CD4-positive, alpha-beta memory T cell (primary cell): ENCODE measurements around the gene MBOAT2. TPM values are rescaled to one million over a fixed set of nuclear protein-coding genes. Genes with fewer than 3 reads are reported as not detected.

Experiments
- CTCF ChIA-PET: fragments of 350-600 bp; sonication (Branson Sonifier 250); formaldehyde crosslinking; loops from one replicate; lab custom pipeline; 2021; ENCODE audit warnings: inconsistent platforms; ENCODE audit not compliant: partially characterized antibody; lab: Charles Lee
- POLR2A ChIA-PET: fragments of 350-600 bp; sonication (Branson Sonifier 250); formaldehyde crosslinking; loops from one replicate; lab custom pipeline; 2021; ENCODE audit not compliant: partially characterized antibody; lab: Charles Lee
- DNase-seq, 5 donors: peaks; one replicate each; pipeline versions ENCODE4 v3.0.0 to v3.0.0-alpha.2; 2020 to 2022; ENCODE audit warnings: mixed read lengths in 1 of 5
- H3K27ac ChIP-seq: one replicate; pipeline ENCODE4 v1.7.0; 2013; ENCODE audit warnings: low read depth, low read length
- H3K27me3 ChIP-seq: 2 replicates; pipeline ENCODE4 v1.7.0; 2013; ENCODE audit warnings: mild to moderate bottlenecking, low read length, moderate library complexity; ENCODE audit not compliant: insufficient read depth
- H3K36me3 ChIP-seq: 2 replicates; pipeline ENCODE4 v1.7.0; 2013; ENCODE audit warnings: mild to moderate bottlenecking, low read length, moderate library complexity; ENCODE audit not compliant: insufficient read depth
- H3K4me1 ChIP-seq: 2 replicates; pipeline ENCODE4 v1.7.0; 2013; ENCODE audit warnings: mild to moderate bottlenecking, low read length, moderate library complexity; ENCODE audit not compliant: insufficient read depth
- H3K4me3 ChIP-seq, 2 donors: one replicate each; pipeline ENCODE4 v1.7.0; 2013; ENCODE audit warnings: low read length in 2 of 2, mild to moderate bottlenecking in 1 of 2
- H3K9me3 ChIP-seq, 2 donors: one replicate each; pipeline ENCODE4 v1.7.0; 2013; ENCODE audit warnings: low read length in 2 of 2, control low read depth in 1 of 2; ENCODE audit not compliant: control insufficient read depth in 1 of 2
- H3K27ac Mint-ChIP-seq, 7 donors: one replicate each; pipeline ENCODE4 v1.8.0; 2020 to 2021; ENCODE audit warnings: mixed read lengths in 7 of 7, mild to moderate bottlenecking in 6 of 7, inconsistent platforms in 3 of 7, moderate library complexity in 3 of 7
- H3K27me3 Mint-ChIP-seq, 2 donors: one replicate each; pipeline ENCODE4 v1.8.0; 2020 to 2021; ENCODE audit warnings: mixed read lengths in 2 of 2
- H3K36me3 Mint-ChIP-seq, 2 donors: one replicate each; pipeline ENCODE4 v1.8.0; 2020 to 2021; ENCODE audit warnings: mixed read lengths in 2 of 2, inconsistent platforms in 1 of 2, mild to moderate bottlenecking in 1 of 2
- H3K4me1 Mint-ChIP-seq, 4 donors: one replicate each; pipeline ENCODE4 v1.8.0; 2020 to 2021; ENCODE audit warnings: mixed read lengths in 4 of 4, mild to moderate bottlenecking in 1 of 4
- H3K4me3 Mint-ChIP-seq, 8 donors: one replicate each; pipeline ENCODE4 v1.8.0; 2020 to 2021; ENCODE audit warnings: mixed read lengths in 8 of 8, mild to moderate bottlenecking in 7 of 8, moderate library complexity in 6 of 8, inconsistent platforms in 3 of 8
- H3K9me3 Mint-ChIP-seq, 8 donors: one replicate each; pipeline ENCODE4 v1.8.0; 2020 to 2021; ENCODE audit warnings: mixed read lengths in 8 of 8, mild to moderate bottlenecking in 5 of 8, inconsistent platforms in 3 of 8, moderate library complexity in 1 of 8
- intact Hi-C: fragments of 100-400 bp; cut with micrococcal nuclease; formaldehyde crosslinking; loops from one replicate; pipeline ENCODE4 v1.15.1; 2023
- polyA plus RNA-seq, 2 donors: library from polyadenylated mRNA; unstranded; fragments of 300-500 nt; fragmentation: Illumina TruSeq; gene quantifications; one replicate each; pipeline ENCODE4 v1.2.3, GENCODE V29; 2021
- total RNA-seq, 2 experiments: library from RNA; stranded (reverse); gene quantifications; one replicate each; pipeline ENCODE4 v1.2.3, GENCODE V29; 2021

Gene MBOAT2
- total and polyA plus RNA-seq, 4 experiments from 2014 or later, result 0.20 to 2.0 (median 1.7) TPM

GRCh38 chr2:8806885-8807704 is 196.4 kb downstream of the MBOAT2 start:
- H3K4me1 ChIP-seq, result no peaks in the 10 kb centered on the region
- peaks cover 20% of the 10 kb centered on the region for H3K36me3 ChIP-seq

DNA sequence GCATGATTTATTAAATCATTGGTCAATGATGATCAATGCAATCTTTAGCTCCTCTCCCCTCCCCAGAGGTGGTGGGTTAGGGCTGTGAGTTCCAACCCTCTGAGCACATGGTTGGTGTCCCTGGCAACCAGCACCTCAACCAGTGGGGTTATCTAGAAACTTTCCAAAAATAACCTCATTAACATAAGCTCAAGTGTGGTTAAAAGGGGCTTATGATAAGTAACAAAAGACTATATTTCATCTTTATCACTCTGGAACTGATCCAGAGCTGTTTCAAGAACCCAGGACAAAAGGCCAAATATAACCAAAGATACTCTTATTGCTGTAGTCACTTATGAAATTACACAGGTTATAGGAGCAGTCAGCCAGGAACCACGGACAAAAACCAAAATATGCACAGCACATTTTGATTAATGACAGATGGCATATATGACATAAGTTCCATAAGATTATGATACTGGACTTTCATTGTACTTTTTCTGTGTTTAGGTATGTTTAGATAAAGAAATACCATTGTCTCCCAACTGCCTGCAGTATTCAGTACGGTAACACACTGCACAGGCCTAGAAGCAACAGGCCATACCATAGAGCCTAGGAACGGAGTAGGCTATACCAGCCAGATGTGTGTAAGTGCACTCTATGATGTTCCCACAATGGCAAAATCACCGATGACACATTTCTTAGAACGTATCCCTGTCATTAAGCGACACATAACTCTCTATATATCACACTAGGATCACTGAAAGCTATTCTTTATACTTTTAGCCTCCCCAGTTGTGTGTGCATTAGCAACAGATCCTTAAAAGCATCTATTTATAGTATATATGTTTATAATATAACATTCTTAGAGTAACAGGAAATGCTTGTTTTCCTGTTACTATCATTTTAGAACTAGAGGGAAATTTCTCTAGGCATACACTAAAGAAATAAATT is 197.9 kb downstream of the MBOAT2 start:
- H3K27ac ChIP-seq, result no peak overlapping the region
- H3K27me3 Mint-ChIP-seq, result no peaks in the 10 kb centered on the region
- CTCF ChIA-PET, result no interaction called here
- no peaks in the 10 kb centered on the region for H3K9me3 Mint-ChIP-seq
- DNase-seq, result no peak
- no peak overlapping the region for H3K4me3 ChIP-seq
- no peaks in the 10 kb centered on the region for H3K27me3 ChIP-seq
- H3K4me1 Mint-ChIP-seq, result peaks cover 0 to 11% (median 0%) of the 10 kb centered on the region in 4 donors
- H3K4me1 ChIP-seq, result no peaks in the 10 kb centered on the region
- POLR2A ChIA-PET, result no interaction called here
- H3K27ac Mint-ChIP-seq, result no peak overlapping the region
- intact Hi-C loops, result no loop called here
- peaks cover 28% of the 10 kb centered on the region for H3K36me3 ChIP-seq
- peaks cover 67 to 79% of the 10 kb centered on the region in 2 donors for H3K36me3 Mint-ChIP-seq
- no peaks in the 10 kb centered on the region for H3K9me3 ChIP-seq
- H3K4me3 Mint-ChIP-seq, result no peak overlapping the region

More at GRCh38 chr2:8806885-8807704, 196.4 kb downstream of the MBOAT2 start:
- H3K4me3 ChIP-seq, result no peak overlapping the region
- intact Hi-C loops, result no loop called here
- no peaks in the 10 kb centered on the region for H3K27me3 ChIP-seq
- H3K27ac ChIP-seq, result no peak overlapping the region
- peaks cover 0 to 2% (median 0%) of the 10 kb centered on the region in 8 donors for H3K9me3 Mint-ChIP-seq
- H3K9me3 ChIP-seq, result no peaks in the 10 kb centered on the region
- H3K4me3 Mint-ChIP-seq, result no peak overlapping the region
- H3K27me3 Mint-ChIP-seq, result no peaks in the 10 kb centered on the region
- peak overlapping the region in 3 of 7 donors; percentile 31 to 42 (median 32) for H3K27ac Mint-ChIP-seq
- POLR2A ChIA-PET, result no interaction called here
- DNase-seq, result no peak
- CTCF ChIA-PET, result no interaction called here
- peaks cover 71 to 80% of the 10 kb centered on the region in 2 donors for H3K36me3 Mint-ChIP-seq
- H3K4me1 Mint-ChIP-seq, result peaks cover 0 to 12% (median 0%) of the 10 kb centered on the region in 4 donors

- no peak for DNase-seq
- Mint-ChIP-seq H3K4me3 (no peak overlapping the region), H3K9me3 (no peaks in the 10 kb centered on the region), H3K4me1 (peaks cover 0 to 12% (median under 1%) of the 10 kb centered on the region in 4 donors), H3K27ac (peak overlapping the region in 2 of 7 donors; percentile 30 to 47), H3K36me3 (peaks cover 71 to 82% of the 10 kb centered on the region in 2 donors), H3K27me3 (no peaks in the 10 kb centered on the region)
- intact Hi-C loops, result no loop called here
- ChIA-PET POLR2A (no interaction called here), CTCF (interaction anchor here (1.5 kb wide), 1 partner anchor 17 kb away, joined by 3 read pairs; no protein-coding TSS in a partner anchor)
- H3K27me3 ChIP-seq, result no peaks in the 10 kb centered on the region
- H3K4me1 ChIP-seq, result no peaks in the 10 kb centered on the region
- no peak overlapping the region for H3K27ac ChIP-seq
- H3K4me3 ChIP-seq, result no peak overlapping the region
- peaks cover 26% of the 10 kb centered on the region for H3K36me3 ChIP-seq
- no peaks in the 10 kb centered on the region for H3K9me3 ChIP-seq
Measured at GRCh38 chr2:8803658-8804379, 199.7 kb downstream of the MBOAT2 start.

DNA sequence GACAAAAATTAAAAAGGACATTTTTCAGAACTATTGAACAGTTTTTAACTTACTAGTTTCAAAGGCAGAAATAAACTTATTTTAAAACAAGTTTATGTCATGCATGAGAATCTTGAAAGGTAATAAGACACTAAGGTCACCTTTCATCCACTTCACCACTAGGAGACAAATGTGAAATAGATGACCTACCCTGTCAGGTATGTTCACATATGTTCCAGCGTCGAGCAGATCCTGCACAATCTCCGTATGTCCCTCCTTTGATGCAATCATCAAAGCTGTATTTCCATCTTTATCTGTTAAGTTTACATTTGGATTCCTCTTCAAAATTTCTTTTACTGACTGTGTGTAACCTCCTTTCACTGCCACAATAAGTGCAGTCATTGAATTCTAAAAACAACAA is 200.7 kb downstream of the MBOAT2 start:
- Histone ChIP-seq H3K9me3 (no peaks in the 10 kb centered on the region), H3K4me3 (no peak overlapping the region), H3K36me3 (peaks cover 26% of the 10 kb centered on the region), H3K27ac (no peak overlapping the region), H3K27me3 (no peaks in the 10 kb centered on the region), H3K4me1 (no peaks in the 10 kb centered on the region)
- Mint-ChIP-seq H3K4me1 (peaks cover 0 to 8% (median under 1%) of the 10 kb centered on the region in 4 donors), H3K9me3 (no peaks in the 10 kb centered on the region), H3K4me3 (no peak overlapping the region), H3K27ac (no peak overlapping the region), H3K36me3 (peaks cover 70 to 84% of the 10 kb centered on the region in 2 donors), H3K27me3 (no peaks in the 10 kb centered on the region)
- ChIA-PET POLR2A (no interaction called here), CTCF (interaction anchor here (1.5 kb wide), 1 partner anchor 18 kb away, joined by 3 read pairs; no protein-coding TSS in a partner anchor)
- intact Hi-C loops, result no loop called here
- DNase-seq, result no peak

Other genes starting within 250 kb of the MBOAT2 start
- gene KIDINS220, start 166.1 kb downstream of the MBOAT2 start, total RNA-seq, result 10 to 100 TPM; 52.0 to 52.3 TPM
- gene KIDINS220, start 166.1 kb downstream of the MBOAT2 start, polyA plus RNA-seq, result 10 to 100 TPM; 15.0 to 27.5 TPM
- gene ASAP2, start 203.1 kb upstream of the MBOAT2 start, total RNA-seq, result not detected
- gene ASAP2, start 203.1 kb upstream of the MBOAT2 start, polyA plus RNA-seq, result not detected